ACHN (cell line): ENCODE data around the gene SLC12A8.
A peak's percentile ranks its signal among the peaks of the same experiment; 100 is the strongest.
"Not testable (repeated sequence)": the region's sequence is repeated elsewhere in the genome, so short reads cannot be mapped to it uniquely, and the experiment has no call there.

Source experiments
- DNase-seq: peaks from one replicate; pipeline ENCODE4 v3.0.0-alpha.2; 2015
- in situ Hi-C: cut with HindIII; loops from 2 replicates; pipeline ENCODE4 v1.10.0; 2017; ENCODE audit warnings: low sequenced_read_pairs, low pct_ligation_motif_present, low pct_unique_long_range_greater_than_20kb

SLC12A8 gene

GRCh38 chr3:125108833-125109535 lies 103.6 kb downstream of the SLC12A8 start:
- in situ Hi-C loops = no loop called here

GRCh38 chr3:125107861-125108567 lies 104.5 kb downstream of the SLC12A8 start:
- in situ Hi-C loops = no loop called here
- DNase-seq = peak; percentile 84

More at GRCh38 chr3:125108833-125109535, 103.6 kb downstream of the SLC12A8 start:
- no peak for DNase-seq

- in situ Hi-C loops = no loop called here
- peak; percentile 13 for DNase-seq
Measured at GRCh38 chr3:125107363-125107762, 105.2 kb downstream of the SLC12A8 start.

- no peak for DNase-seq
- in situ Hi-C loops = no loop called here
Measured at GRCh38 chr3:125105116-125105515, 107.4 kb downstream of the SLC12A8 start.

- DNase-seq = no peak
- in situ Hi-C loops = no loop called here
Measured at GRCh38 chr3:125104639-125105038, 107.9 kb downstream of the SLC12A8 start.

GRCh38 chr3:125103406-125103805 lies 109.1 kb downstream of the SLC12A8 start:
- in situ Hi-C loops = no loop called here
- no peak for DNase-seq

- no peak for DNase-seq
Measured at GRCh38 chr3:125102470-125102869, 110.1 kb downstream of the SLC12A8 start.

GRCh38 chr3:125098611-125099291 lies 113.8 kb downstream of the SLC12A8 start:
- DNase-seq = no peak
- in situ Hi-C loops = no loop called here

More at GRCh38 chr3:125102470-125102869, 110.1 kb downstream of the SLC12A8 start:
- in situ Hi-C loops = no loop called here

GRCh38 chr3:125090649-125091048 lies 121.9 kb downstream of the SLC12A8 start:
- DNase-seq = no peak
- in situ Hi-C loops = no loop called here

GRCh38 chr3:125087768-125088391 lies 124.7 kb downstream of the SLC12A8 start:
- no peak for DNase-seq
- in situ Hi-C loops = no loop called here

- in situ Hi-C loops = no loop called here
- no peak for DNase-seq
Measured at GRCh38 chr3:125085166-125085565, 127.4 kb downstream of the SLC12A8 start.

- no peak for DNase-seq
- in situ Hi-C loops = no loop called here
Measured at GRCh38 chr3:125083776-125084175, 128.8 kb downstream of the SLC12A8 start.

- DNase-seq, in situ Hi-C loops: not testable (repeated sequence)
Measured at GRCh38 chr3:125082339-125082738, 130.2 kb downstream of the SLC12A8 start.

GRCh38 chr3:125080077-125080476 lies 132.5 kb downstream of the SLC12A8 start:
- in situ Hi-C loops = no loop called here
- DNase-seq = no peak

- no peak for DNase-seq
- in situ Hi-C loops = no loop called here
Measured at GRCh38 chr3:125079675-125080045, 132.9 kb downstream of the SLC12A8 start.

- in situ Hi-C loops = no loop called here
- DNase-seq = no peak
Measured at GRCh38 chr3:125078951-125079674, 133.4 kb downstream of the SLC12A8 start.

- no peak for DNase-seq
- in situ Hi-C loops = no loop called here
Measured at GRCh38 chr3:125077864-125078263, 134.7 kb downstream of the SLC12A8 start.

GRCh38 chr3:125076464-125076863 lies 136.1 kb downstream of the SLC12A8 start:
- no peak for DNase-seq
- in situ Hi-C loops = no loop called here
